ENCODE measurements around the gene LACTBL1. TPM values are rescaled to one million over a fixed set of nuclear protein-coding genes. Genes with fewer than 3 reads are reported as not detected.

The LACTBL1 gene
- total and polyA plus RNA-seq, 2 experiments from 2014 or later: not detected

DNA sequence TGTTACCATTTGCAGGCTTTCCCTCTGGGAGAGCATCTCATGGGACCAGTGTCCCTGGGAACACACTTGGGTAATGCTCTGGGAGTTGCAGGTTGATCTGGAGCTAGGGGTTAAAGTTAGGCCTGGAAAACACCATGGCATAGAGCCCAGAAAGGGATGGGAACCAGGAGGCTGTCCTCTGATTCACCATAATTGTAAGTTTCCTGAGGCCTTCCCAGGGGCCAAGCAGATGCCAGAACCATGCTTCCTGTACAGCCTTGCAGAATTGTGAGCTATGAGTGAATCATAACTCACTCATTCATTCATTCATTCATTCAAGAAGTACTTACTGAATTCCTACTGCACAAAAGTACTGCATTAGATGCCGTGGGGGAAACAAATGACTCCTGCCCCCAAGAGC is 50.0 kb downstream of the LACTBL1 start:
- Mint-ChIP-seq H3K36me3 (ENCODE audit: low read depth) (no peaks in the 10 kb centered on the region), H3K27me3 (ENCODE audit: insufficient read depth, low read depth, poor library complexity) (peaks cover 9% of the 10 kb centered on the region), H3K4me1 (no peaks in the 10 kb centered on the region; the same call in 1 of the 3 replicates), H3K4me3 (no peak overlapping the region), H3K27ac (no peak overlapping the region), H3K9me3 (no peaks in the 10 kb centered on the region)
- Histone ChIP-seq H3K4me2 (no peak overlapping the region), H3K27ac (ENCODE audit: low read depth) (no peak overlapping the region), H3F3A (replicated peaks; ENCODE audit: low read depth) (no peaks in the 10 kb centered on the region), H3K9me2 (ENCODE audit: insufficient read depth) (no peaks in the 10 kb centered on the region), H3K79me2 (replicated peaks; ENCODE audit: insufficient read depth) (no peaks in the 10 kb centered on the region), H3K4me1 (ENCODE audit: insufficient read depth) (no peaks in the 10 kb centered on the region), H3K27me3 (ENCODE audit: insufficient read depth) (no peaks in the 10 kb centered on the region), H4K20me1 (replicated peaks; ENCODE audit: insufficient read depth) (no peaks in the 10 kb centered on the region), H3K36me3 (ENCODE audit: insufficient read depth) (no peaks in the 10 kb centered on the region), H2AFZ (no peak overlapping the region), H3K4me3 (no peak overlapping the region)
- ATAC-seq (no peak), DNase-seq (ENCODE audit: low spot score) (no peak)
- TF ChIP-seq JUNB (IDR thresholded peaks at IDR 0.05; ENCODE audit: unreplicated experiment): no peak
- no peak for TF ChIP-seq CREB1 (CRISPR knock-in tag; IDR thresholded peaks at IDR 0.05; ENCODE audit: low read depth)
- no peak for TF ChIP-seq NANOG (IDR thresholded peaks at IDR 0.05; ENCODE audit: borderline replicate concordance)
- no peak for TF ChIP-seq POLR2AphosphoS5 (IDR thresholded peaks at IDR 0.05; ENCODE audit: low read depth)
- TF ChIP-seq, protein P1, sequence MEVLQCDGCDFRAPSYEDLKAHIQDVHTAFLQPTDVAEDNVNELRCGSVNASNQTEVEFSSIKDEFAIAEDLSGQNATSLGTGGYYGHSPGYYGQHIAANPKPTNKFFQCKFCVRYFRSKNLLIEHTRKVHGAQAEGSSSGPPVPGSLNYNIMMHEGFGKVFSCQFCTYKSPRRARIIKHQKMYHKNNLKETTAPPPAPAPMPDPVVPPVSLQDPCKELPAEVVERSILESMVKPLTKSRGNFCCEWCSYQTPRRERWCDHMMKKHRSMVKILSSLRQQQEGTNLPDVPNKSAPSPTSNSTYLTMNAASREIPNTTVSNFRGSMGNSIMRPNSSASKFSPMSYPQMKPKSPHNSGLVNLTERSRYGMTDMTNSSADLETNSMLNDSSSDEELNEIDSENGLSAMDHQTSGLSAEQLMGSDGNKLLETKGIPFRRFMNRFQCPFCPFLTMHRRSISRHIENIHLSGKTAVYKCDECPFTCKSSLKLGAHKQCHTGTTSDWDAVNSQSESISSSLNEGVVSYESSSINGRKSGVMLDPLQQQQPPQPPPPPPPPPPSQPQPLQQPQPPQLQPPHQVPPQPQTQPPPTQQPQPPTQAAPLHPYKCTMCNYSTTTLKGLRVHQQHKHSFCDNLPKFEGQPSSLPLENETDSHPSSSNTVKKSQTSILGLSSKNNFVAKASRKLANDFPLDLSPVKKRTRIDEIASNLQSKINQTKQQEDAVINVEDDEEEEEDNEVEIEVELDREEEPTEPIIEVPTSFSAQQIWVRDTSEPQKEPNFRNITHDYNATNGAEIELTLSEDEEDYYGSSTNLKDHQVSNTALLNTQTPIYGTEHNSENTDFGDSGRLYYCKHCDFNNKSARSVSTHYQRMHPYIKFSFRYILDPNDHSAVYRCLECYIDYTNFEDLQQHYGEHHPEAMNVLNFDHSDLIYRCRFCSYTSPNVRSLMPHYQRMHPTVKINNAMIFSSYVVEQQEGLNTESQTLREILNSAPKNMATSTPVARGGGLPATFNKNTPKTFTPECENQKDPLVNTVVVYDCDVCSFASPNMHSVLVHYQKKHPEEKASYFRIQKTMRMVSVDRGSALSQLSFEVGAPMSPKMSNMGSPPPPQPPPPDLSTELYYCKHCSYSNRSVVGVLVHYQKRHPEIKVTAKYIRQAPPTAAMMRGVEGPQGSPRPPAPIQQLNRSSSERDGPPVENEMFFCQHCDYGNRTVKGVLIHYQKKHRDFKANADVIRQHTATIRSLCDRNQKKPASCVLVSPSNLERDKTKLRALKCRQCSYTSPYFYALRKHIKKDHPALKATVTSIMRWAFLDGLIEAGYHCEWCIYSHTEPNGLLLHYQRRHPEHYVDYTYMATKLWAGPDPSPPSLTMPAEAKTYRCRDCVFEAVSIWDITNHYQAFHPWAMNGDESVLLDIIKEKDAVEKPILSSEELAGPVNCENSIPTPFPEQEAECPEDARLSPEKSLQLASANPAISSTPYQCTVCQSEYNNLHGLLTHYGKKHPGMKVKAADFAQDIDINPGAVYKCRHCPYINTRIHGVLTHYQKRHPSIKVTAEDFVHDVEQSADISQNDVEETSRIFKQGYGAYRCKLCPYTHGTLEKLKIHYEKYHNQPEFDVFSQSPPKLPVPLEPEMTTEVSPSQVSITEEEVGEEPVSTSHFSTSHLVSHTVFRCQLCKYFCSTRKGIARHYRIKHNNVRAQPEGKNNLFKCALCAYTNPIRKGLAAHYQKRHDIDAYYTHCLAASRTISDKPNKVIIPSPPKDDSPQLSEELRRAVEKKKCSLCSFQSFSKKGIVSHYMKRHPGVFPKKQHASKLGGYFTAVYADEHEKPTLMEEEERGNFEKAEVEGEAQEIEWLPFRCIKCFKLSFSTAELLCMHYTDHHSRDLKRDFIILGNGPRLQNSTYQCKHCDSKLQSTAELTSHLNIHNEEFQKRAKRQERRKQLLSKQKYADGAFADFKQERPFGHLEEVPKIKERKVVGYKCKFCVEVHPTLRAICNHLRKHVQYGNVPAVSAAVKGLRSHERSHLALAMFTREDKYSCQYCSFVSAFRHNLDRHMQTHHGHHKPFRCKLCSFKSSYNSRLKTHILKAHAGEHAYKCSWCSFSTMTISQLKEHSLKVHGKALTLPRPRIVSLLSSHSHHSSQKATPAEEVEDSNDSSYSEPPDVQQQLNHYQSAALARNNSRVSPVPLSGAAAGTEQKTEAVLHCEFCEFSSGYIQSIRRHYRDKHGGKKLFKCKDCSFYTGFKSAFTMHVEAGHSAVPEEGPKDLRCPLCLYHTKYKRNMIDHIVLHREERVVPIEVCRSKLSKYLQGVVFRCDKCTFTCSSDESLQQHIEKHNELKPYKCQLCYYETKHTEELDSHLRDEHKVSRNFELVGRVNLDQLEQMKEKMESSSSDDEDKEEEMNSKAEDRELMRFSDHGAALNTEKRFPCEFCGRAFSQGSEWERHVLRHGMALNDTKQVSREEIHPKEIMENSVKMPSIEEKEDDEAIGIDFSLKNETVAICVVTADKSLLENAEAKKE (CRISPR knock-in tag; IDR thresholded peaks at IDR 0.05): no peak
- TF ChIP-seq, protein P2, sequence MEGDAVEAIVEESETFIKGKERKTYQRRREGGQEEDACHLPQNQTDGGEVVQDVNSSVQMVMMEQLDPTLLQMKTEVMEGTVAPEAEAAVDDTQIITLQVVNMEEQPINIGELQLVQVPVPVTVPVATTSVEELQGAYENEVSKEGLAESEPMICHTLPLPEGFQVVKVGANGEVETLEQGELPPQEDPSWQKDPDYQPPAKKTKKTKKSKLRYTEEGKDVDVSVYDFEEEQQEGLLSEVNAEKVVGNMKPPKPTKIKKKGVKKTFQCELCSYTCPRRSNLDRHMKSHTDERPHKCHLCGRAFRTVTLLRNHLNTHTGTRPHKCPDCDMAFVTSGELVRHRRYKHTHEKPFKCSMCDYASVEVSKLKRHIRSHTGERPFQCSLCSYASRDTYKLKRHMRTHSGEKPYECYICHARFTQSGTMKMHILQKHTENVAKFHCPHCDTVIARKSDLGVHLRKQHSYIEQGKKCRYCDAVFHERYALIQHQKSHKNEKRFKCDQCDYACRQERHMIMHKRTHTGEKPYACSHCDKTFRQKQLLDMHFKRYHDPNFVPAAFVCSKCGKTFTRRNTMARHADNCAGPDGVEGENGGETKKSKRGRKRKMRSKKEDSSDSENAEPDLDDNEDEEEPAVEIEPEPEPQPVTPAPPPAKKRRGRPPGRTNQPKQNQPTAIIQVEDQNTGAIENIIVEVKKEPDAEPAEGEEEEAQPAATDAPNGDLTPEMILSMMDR (conservative IDR thresholded peaks at IDR 0.05; ENCODE audit: low read depth in 2 of 2): no peak
- TF ChIP-seq, protein P3, sequence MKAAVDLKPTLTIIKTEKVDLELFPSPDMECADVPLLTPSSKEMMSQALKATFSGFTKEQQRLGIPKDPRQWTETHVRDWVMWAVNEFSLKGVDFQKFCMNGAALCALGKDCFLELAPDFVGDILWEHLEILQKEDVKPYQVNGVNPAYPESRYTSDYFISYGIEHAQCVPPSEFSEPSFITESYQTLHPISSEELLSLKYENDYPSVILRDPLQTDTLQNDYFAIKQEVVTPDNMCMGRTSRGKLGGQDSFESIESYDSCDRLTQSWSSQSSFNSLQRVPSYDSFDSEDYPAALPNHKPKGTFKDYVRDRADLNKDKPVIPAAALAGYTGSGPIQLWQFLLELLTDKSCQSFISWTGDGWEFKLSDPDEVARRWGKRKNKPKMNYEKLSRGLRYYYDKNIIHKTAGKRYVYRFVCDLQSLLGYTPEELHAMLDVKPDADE (IDR thresholded peaks at IDR 0.05): no peak
- no peak for TF ChIP-seq ZNF114 (CRISPR knock-in tag; IDR thresholded peaks at IDR 0.05)
- TF ChIP-seq EZH2 (IDR thresholded peaks at IDR 0.05; ENCODE audit: low read depth, unreplicated experiment): no peak
- TF ChIP-seq, protein P4, sequence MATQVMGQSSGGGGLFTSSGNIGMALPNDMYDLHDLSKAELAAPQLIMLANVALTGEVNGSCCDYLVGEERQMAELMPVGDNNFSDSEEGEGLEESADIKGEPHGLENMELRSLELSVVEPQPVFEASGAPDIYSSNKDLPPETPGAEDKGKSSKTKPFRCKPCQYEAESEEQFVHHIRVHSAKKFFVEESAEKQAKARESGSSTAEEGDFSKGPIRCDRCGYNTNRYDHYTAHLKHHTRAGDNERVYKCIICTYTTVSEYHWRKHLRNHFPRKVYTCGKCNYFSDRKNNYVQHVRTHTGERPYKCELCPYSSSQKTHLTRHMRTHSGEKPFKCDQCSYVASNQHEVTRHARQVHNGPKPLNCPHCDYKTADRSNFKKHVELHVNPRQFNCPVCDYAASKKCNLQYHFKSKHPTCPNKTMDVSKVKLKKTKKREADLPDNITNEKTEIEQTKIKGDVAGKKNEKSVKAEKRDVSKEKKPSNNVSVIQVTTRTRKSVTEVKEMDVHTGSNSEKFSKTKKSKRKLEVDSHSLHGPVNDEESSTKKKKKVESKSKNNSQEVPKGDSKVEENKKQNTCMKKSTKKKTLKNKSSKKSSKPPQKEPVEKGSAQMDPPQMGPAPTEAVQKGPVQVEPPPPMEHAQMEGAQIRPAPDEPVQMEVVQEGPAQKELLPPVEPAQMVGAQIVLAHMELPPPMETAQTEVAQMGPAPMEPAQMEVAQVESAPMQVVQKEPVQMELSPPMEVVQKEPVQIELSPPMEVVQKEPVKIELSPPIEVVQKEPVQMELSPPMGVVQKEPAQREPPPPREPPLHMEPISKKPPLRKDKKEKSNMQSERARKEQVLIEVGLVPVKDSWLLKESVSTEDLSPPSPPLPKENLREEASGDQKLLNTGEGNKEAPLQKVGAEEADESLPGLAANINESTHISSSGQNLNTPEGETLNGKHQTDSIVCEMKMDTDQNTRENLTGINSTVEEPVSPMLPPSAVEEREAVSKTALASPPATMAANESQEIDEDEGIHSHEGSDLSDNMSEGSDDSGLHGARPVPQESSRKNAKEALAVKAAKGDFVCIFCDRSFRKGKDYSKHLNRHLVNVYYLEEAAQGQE (IDR thresholded peaks at IDR 0.05; ENCODE audit: unreplicated experiment): no peak
